Esophagus muscularis mucosa (tissue), 4 donors: Measurements from ENCODE around the gene TPBG. TPM values are rescaled to one million over a fixed set of nuclear protein-coding genes. Genes with fewer than 3 reads are reported as not detected.

Experiments used
- DNase-seq: peaks from one replicate; pipeline ENCODE4 v3.0.0-alpha.2; 2017; ENCODE audit errors: extremely low spot score
- H3K27ac ChIP-seq, 4 donors: fragments of 200-600 bp; sonication (generic); replicated peaks in 1 of 4; 1 replicate in 3 of 4; 2 replicates in 1 of 4; pipeline ENCODE4 v1.5.1; 2016 to 2019; ENCODE audit warnings: mild to moderate bottlenecking in 1 of 4
- H3K27me3 ChIP-seq, 4 donors: fragments of 200-600 bp; sonication (generic); one replicate each; pipeline versions ENCODE4 v1.5.1 to v1.6.0; 2016 to 2019
- H3K36me3 ChIP-seq, 4 donors: fragments of 200-600 bp; sonication (generic); one replicate each; pipeline ENCODE4 v1.5.1; 2016 to 2019
- H3K4me1 ChIP-seq, 4 donors: fragments of 200-600 bp; sonication (generic); one replicate each; pipeline ENCODE4 v1.5.1; 2016 to 2019
- H3K4me3 ChIP-seq, 4 donors: fragments of 200-600 bp; sonication (generic); 1 replicate in 2 of 4; 2 replicates in 2 of 4; pipeline ENCODE4 v1.5.1; 2016 to 2019; ENCODE audit warnings: mild to moderate bottlenecking in 4 of 4, moderate library complexity in 1 of 4
- H3K9me3 ChIP-seq, 4 donors: fragments of 200-600 bp; sonication (generic); 1 replicate in 3 of 4; 2 replicates in 1 of 4; pipeline ENCODE4 v1.5.1; 2016 to 2019
- EP300 ChIP-seq: sonication (generic); formaldehyde crosslinking; IDR thresholded peaks from one replicate; pipeline ENCODE4 v1.6.1; 2017; ENCODE audit warnings: antibody characterized with exemption
- POLR2A ChIP-seq: fragments of 450-650 bp; IDR thresholded peaks from one replicate; pipeline ENCODE4 v1.6.1; 2017; ENCODE audit warnings: antibody characterized with exemption, moderate library complexity, mild to moderate bottlenecking, low read depth
- POLR2AphosphoS5 ChIP-seq, 2 donors: sonication (generic); formaldehyde crosslinking; IDR thresholded peaks; one replicate each; pipeline ENCODE4 v1.6.1; 2017; ENCODE audit warnings: antibody characterized with exemption in 2 of 2
- WGBS: methylation state at CpG from one replicate; pipeline ENCODE4 v1.1.5; 2018; 5-methylcytosine and 5-hydroxymethylcytosine counted together
- intact Hi-C: fragments of 100-400 bp; cut with DNase I; formaldehyde crosslinking; loops from one replicate; pipeline ENCODE4 v1.15.1; 2023
- total RNA-seq, 4 donors: library from RNA; depleted of rRNA; stranded (reverse); fragments of >200 nt; gene quantifications; one replicate each; pipeline versions ENCODE4 v1.1.0 to v1.2.1, GENCODE V29; 2016
- TF ChIP-seq, protein P1 (sequence below), 3 experiments: fragments of 200-600 bp in 2 of 3; fragments of 450-650 bp in 1 of 3; sonication (generic) in 2 of 3; IDR thresholded peaks; one replicate each; pipeline ENCODE4 v1.5.1; 2017 to 2019; ENCODE audit warnings: antibody characterized with exemption in 3 of 3, mild to moderate bottlenecking in 2 of 3, moderate library complexity in 1 of 3

The TPBG gene
- total RNA-seq, 4 donors from 2014 or later: 111 to 181 (median 118) TPM

GRCh38 chr6:82370788-82371187 is 7.2 kb downstream of the TPBG start:
- peaks cover 0 to 47% (median 38%) of the 10 kb centered on the region in 4 donors for H3K4me1 ChIP-seq
- H3K4me3 ChIP-seq: no peak overlapping the region
- intact Hi-C loops: no loop called here
- WGBS: 67% methylated on average over 3 of the region's 3 CpGs
- no peak for DNase-seq
- H3K36me3 ChIP-seq: no peaks in the 10 kb centered on the region
- no peak for TF ChIP-seq EP300
- TF ChIP-seq POLR2AphosphoS5 (IDR thresholded peaks at IDR 0.05): no peak
- TF ChIP-seq, protein P1, sequence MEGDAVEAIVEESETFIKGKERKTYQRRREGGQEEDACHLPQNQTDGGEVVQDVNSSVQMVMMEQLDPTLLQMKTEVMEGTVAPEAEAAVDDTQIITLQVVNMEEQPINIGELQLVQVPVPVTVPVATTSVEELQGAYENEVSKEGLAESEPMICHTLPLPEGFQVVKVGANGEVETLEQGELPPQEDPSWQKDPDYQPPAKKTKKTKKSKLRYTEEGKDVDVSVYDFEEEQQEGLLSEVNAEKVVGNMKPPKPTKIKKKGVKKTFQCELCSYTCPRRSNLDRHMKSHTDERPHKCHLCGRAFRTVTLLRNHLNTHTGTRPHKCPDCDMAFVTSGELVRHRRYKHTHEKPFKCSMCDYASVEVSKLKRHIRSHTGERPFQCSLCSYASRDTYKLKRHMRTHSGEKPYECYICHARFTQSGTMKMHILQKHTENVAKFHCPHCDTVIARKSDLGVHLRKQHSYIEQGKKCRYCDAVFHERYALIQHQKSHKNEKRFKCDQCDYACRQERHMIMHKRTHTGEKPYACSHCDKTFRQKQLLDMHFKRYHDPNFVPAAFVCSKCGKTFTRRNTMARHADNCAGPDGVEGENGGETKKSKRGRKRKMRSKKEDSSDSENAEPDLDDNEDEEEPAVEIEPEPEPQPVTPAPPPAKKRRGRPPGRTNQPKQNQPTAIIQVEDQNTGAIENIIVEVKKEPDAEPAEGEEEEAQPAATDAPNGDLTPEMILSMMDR (IDR thresholded peaks at IDR 0.05): no peak
- no peak for TF ChIP-seq POLR2A
- H3K27me3 ChIP-seq: no peaks in the 10 kb centered on the region
- no peaks in the 10 kb centered on the region for H3K9me3 ChIP-seq
- peak overlapping the region in 3 of 4 donors; percentile 1 to 93 (median 44) for H3K27ac ChIP-seq

DNA sequence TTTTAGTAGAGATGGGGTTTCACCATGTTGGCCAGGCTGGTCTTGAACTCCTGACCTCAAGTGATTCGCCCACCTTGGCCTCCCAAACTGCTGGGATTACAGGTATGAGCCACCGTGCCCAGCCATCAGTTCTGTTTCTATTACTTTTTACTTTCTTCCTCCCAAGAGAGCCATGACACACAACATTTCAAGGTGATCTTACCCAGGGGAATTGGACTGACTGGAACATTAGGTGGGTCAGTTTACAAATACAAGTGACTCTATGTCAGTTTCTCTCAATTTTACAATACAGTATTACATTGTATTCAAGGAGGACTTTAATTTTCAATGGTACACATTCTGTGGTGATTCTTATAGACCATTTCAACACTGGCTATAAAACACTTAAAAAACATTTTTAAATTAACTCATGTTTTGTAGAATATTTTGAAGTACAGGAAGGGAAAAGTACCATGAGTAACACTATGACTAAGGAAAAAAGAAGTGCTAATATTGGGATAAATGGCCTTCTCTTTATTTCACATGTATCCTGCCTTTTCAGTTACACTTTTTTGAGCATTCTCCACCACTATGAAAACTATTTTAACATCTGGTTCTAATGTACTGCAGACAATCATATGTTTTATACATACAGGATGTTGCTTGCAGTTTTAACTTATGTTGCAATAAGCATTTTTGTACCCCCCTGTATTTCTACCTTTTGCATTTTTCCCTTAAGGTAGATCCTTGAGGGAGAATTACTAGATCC is 8.4 kb downstream of the TPBG start:
- H3K4me3 ChIP-seq: no peak overlapping the region
- intact Hi-C loops: no loop called here
- no peak for DNase-seq
- H3K4me1 ChIP-seq: peaks cover 0 to 37% (median 34%) of the 10 kb centered on the region in 4 donors
- TF ChIP-seq, protein P1 (IDR thresholded peaks at IDR 0.05): no peak
- TF ChIP-seq POLR2AphosphoS5 (IDR thresholded peaks at IDR 0.05) (no peak), EP300 (no peak)
- no peaks in the 10 kb centered on the region for H3K27me3 ChIP-seq
- WGBS: 95% methylated on average over 2 of the region's 2 CpGs
- peak overlapping the region in 2 of 4 donors; percentile 2 to 16 for H3K27ac ChIP-seq
- no peaks in the 10 kb centered on the region for H3K36me3 ChIP-seq
- H3K9me3 ChIP-seq: no peaks in the 10 kb centered on the region

- Histone ChIP-seq H3K4me1 (peaks cover 0 to 34% (median 29%) of the 10 kb centered on the region in 4 donors), H3K9me3 (no peaks in the 10 kb centered on the region), H3K36me3 (no peaks in the 10 kb centered on the region), H3K27ac (peak overlapping the region in 1 of 4 donors; percentile 16), H3K4me3 (no peak overlapping the region), H3K27me3 (no peaks in the 10 kb centered on the region)
- TF ChIP-seq, protein P1 (IDR thresholded peaks at IDR 0.05): no peak
- no peak for TF ChIP-seq EP300
- TF ChIP-seq POLR2A: no peak
- no peak for TF ChIP-seq POLR2AphosphoS5 (IDR thresholded peaks at IDR 0.05)
- DNase-seq: no peak
- WGBS: 95% methylated on average over 3 of the region's 3 CpGs
- intact Hi-C loops: no loop called here
Observed at GRCh38 chr6:82372656-82373055, 9.0 kb downstream of the TPBG start.

DNA sequence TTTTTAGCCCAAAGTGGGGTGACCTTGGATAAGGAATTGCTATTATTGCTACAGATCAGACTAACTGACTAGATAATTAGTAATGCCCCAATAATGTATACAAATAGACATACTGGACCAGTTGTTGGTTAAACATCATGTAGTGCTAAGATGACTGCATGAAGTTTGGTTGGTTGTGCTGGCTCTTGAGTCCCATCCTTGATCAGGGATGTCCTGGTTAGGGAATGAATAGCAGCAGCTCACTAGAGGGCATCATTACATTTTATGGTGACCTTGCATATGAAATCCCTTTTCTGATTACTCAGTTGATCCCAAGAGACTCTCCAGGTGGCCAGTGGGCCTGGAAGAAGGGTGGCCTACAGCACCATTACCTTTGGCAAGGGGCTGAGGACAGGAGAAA is 10.9 kb downstream of the TPBG start:
- DNase-seq: no peak
- Histone ChIP-seq H3K9me3 (no peaks in the 10 kb centered on the region), H3K4me3 (no peak overlapping the region), H3K36me3 (no peaks in the 10 kb centered on the region), H3K27ac (no peak overlapping the region), H3K4me1 (peaks cover 0 to 18% (median 14%) of the 10 kb centered on the region in 4 donors), H3K27me3 (no peaks in the 10 kb centered on the region)
- TF ChIP-seq EP300 (no peak), POLR2AphosphoS5 (IDR thresholded peaks at IDR 0.05) (no peak), POLR2A (no peak)
- TF ChIP-seq, protein P1 (IDR thresholded peaks at IDR 0.05): no peak
- intact Hi-C loops: no loop called here

- Histone ChIP-seq H3K27ac (no peak overlapping the region), H3K36me3 (no peaks in the 10 kb centered on the region), H3K4me3 (no peak overlapping the region), H3K4me1 (peaks cover 0 to 16% (median 9%) of the 10 kb centered on the region in 4 donors), H3K27me3 (no peaks in the 10 kb centered on the region), H3K9me3 (no peaks in the 10 kb centered on the region)
- TF ChIP-seq POLR2AphosphoS5 (IDR thresholded peaks at IDR 0.05) (no peak), POLR2A (no peak), EP300 (no peak)
- TF ChIP-seq, protein P1 (IDR thresholded peaks at IDR 0.05): no peak
- intact Hi-C loops: no loop called here
- no peak for DNase-seq
Observed at GRCh38 chr6:82376636-82377035, 13.0 kb downstream of the TPBG start.
